Testis (tissue), 5 donors: ENCODE results near the gene NPIPA2. TPM values are rescaled to one million over a fixed set of nuclear protein-coding genes. Genes with fewer than 3 reads are reported as not detected.
"Not testable (repeated sequence)": the region's sequence is repeated elsewhere in the genome, so short reads cannot be mapped to it uniquely, and the experiment has no call there.

Experiments
- DNase-seq: peaks from one replicate; pipeline ENCODE4 v3.0.0-alpha.2; 2019
- H3K27ac ChIP-seq, 2 donors: fragments of 200-600 bp; sonication (generic); one replicate each; pipeline ENCODE4 v1.5.1; 2019
- H3K27me3 ChIP-seq: fragments of 200-600 bp; sonication (generic); one replicate; pipeline ENCODE4 v1.5.1; 2019
- H3K36me3 ChIP-seq: fragments of 200-600 bp; sonication (generic); one replicate; pipeline ENCODE4 v1.5.1; 2017; ENCODE audit warnings: low read depth; ENCODE audit errors: missing control alignments
- H3K4me1 ChIP-seq: fragments of 200-600 bp; sonication (generic); one replicate; pipeline ENCODE4 v1.5.1; 2019
- H3K4me3 ChIP-seq, 2 donors: fragments of 200-600 bp; sonication (generic); one replicate each; pipeline ENCODE4 v1.5.1; 2017 to 2019
- H3K9me3 ChIP-seq: fragments of 200-600 bp; sonication (generic); one replicate; pipeline ENCODE4 v1.5.1; 2017
- WGBS, 2 donors: methylation state at CpG; one replicate each; pipeline ENCODE4 v1.1.5; 2018; 5-methylcytosine and 5-hydroxymethylcytosine counted together
- intact Hi-C: fragments of 100-400 bp; cut with DNase I; formaldehyde crosslinking; loops from one replicate; pipeline ENCODE4 v1.15.1; 2023; ENCODE audit warnings: low total_unique reads
- long read RNA-seq, 2 donors: transcript quantifications; one replicate each; lab custom pipeline, GENCODE V29; 2026
- polyA plus RNA-seq: library from polyadenylated mRNA; stranded (reverse); fragments of 350-450 nt; fragmentation: Illumina TruSeq; extraction: RNeasy Lipid Tissue Mini Kit (QIAGEN cat#74804); gene quantifications from one replicate; pipeline ENCODE4 v1.2.3, GENCODE V29; 2014; ENCODE audit warnings: low read depth, low replicate concordance; ENCODE audit not compliant: insufficient read depth
- total RNA-seq, 2 donors: library from RNA; depleted of rRNA; stranded (reverse); fragments of >200 nt; gene quantifications; one replicate each; pipeline ENCODE4 v1.2.3, GENCODE V29; 2016

NPIPA2 gene
- 1 to 10 TPM; 7.0 to 7.7 TPM for total RNA-seq
- polyA plus RNA-seq, result 17.8 TPM
- long read RNA-seq, donor 1, result 0 reads
- long read RNA-seq, donor 2, result 0 reads

DNA sequence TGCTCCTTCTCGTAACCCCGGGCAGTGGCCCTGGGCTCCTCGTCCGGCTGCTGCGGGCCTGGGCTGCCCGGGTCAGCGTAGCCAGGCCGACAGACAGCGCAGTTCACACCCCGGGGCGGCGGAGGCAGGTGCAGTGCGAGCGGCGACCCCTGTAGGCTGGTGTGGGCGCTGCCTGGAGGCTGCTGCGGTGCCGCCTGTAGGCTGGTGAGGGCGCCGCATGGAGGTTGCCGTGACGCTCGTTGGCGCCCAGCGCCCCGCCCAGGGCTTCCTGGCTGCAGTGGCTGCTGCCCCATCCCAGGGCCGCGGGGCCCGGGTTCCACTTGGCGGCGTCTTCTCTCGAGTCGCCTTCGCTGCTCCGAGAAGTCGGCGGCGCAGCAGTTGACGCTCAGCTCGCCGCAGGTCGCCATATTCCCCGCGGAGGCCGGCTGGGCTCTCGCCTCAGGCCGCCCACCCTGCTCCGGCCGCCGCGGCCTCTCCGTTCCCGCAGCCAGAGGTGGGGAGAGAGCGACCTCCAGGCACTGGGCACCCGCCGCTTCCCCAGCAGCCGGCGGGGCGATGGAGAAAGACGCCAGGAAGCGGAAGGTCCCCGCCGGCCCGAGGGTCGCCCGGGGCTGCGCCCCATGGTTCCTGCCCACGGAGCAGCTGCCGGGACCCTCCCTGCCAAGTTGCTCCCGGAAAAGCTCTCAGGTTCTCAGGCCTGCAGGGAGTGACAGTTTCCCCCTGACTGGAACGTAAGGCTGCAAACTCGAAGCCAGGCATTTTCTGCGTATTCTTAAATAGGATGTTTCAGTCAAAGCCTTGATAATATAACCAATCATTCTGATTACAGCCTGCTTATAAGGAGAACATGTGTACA is at the start of gene NPIPA2:
Gene NPIPA2 (plus strand): TSS at position 261 of the 856 bp plus-strand sequence. CDS start 5,533 bp downstream, outside the sequence.
- DNase-seq, H3K36me3 ChIP-seq, intact Hi-C loops, H3K27me3 ChIP-seq, H3K27ac ChIP-seq, H3K4me3 ChIP-seq, H3K4me1 ChIP-seq, H3K9me3 ChIP-seq: not testable (repeated sequence)
- WGBS, 2 donors, result no CpG with 5 or more reads among the region's 73 CpGs

DNA sequence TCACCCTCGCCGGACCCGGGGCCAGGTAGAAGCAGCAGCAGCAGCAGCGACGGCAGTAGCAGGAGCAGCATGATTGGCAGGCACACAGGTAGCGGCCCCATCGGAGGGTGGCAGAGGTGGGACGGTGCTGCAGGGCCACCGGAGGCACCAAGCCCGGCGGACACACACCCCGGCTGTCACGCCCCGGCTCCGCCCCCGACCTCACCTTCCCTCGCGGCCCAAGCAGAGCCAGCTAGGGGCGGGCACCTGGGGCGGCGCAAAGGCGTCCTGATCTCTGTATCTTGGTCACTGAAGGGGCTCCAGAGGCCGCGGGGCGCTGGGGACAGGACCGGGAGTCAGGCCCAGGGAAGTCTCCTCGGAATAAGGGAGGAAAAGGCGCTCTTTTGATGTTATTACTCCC is 48.2 kb upstream of the NPIPA2 start, which contains the start of gene PLA2G10:
Gene PLA2G10 (minus strand): TSS at position 180 of the 400 bp plus-strand sequence. CDS start 79 bp downstream, at position 101.
- H3K4me3 ChIP-seq, H3K27me3 ChIP-seq, H3K36me3 ChIP-seq, intact Hi-C loops, H3K27ac ChIP-seq, H3K9me3 ChIP-seq, DNase-seq, H3K4me1 ChIP-seq: not testable (repeated sequence)
- no CpG with 5 or more reads among the region's 28 CpGs for WGBS, 2 donors

DNA sequence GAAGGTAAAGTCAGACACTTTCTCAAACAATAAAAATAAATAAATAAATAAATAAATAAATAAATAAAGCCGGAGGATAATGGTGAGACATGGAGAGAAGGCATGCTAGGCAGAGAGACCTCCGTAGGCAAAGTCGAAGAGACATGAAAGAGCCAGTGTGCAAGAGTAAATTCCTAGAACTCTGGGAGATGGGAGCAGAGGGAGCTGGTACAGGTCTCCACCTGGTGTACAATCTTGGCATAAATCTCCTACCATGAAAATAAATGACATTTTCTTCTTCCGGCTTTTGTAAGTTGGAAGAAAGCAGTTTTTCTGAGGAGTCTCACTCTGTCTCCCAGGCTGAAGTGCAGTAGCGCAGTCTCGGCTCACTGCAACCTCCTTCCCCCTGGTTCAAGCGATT is 40.5 kb upstream of the NPIPA2 start:
- H3K27me3 ChIP-seq, H3K4me3 ChIP-seq, H3K27ac ChIP-seq, H3K4me1 ChIP-seq, H3K36me3 ChIP-seq, H3K9me3 ChIP-seq, intact Hi-C loops, DNase-seq: not testable (repeated sequence)
- 77% methylated on average over 3 of the region's 7 CpGs; no CpG with 5 or more reads in 1 of the 2 donors for WGBS, 2 donors

DNA sequence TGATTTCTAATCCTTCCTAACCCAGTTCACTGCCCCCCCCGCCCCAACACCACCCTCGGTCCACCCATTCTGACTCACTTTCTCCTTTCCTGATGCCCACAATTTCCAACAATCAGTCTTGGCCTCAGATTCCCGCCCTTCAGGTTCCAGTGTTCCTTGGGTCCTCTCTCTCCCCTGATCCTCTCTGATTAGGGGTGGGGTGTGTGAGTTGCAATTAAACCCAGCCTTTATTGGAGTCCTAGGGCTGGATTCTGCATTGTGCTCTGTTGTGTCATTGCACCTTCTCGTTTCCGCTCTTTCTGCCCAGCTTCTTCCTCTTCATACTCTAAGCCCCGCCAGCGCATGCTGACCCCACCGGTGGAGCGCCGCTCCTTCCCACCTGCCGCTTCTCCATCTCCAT is 39.7 kb upstream of the NPIPA2 start:
- no CpG with 5 or more reads among the region's 11 CpGs for WGBS, 2 donors
- DNase-seq, intact Hi-C loops, H3K4me3 ChIP-seq, H3K27me3 ChIP-seq, H3K27ac ChIP-seq, H3K9me3 ChIP-seq, H3K36me3 ChIP-seq, H3K4me1 ChIP-seq: not testable (repeated sequence)

DNA sequence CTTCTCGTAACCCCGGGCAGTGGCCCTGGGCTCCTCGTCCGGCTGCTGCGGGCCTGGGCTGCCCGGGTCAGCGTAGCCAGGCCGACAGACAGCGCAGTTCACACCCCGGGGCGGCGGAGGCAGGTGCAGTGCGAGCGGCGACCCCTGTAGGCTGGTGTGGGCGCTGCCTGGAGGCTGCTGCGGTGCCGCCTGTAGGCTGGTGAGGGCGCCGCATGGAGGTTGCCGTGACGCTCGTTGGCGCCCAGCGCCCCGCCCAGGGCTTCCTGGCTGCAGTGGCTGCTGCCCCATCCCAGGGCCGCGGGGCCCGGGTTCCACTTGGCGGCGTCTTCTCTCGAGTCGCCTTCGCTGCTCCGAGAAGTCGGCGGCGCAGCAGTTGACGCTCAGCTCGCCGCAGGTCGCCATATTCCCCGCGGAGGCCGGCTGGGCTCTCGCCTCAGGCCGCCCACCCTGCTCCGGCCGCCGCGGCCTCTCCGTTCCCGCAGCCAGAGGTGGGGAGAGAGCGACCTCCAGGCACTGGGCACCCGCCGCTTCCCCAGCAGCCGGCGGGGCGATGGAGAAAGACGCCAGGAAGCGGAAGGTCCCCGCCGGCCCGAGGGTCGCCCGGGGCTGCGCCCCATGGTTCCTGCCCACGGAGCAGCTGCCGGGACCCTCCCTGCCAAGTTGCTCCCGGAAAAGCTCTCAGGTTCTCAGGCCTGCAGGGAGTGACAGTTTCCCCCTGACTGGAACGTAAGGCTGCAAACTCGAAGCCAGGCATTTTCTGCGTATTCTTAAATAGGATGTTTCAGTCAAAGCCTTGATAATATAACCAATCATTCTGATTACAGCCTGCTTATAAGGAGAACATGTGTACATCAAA is 38.9 kb upstream of the NPIPA2 start, which contains the start of gene NPIPA3:
Gene NPIPA3 (plus strand): TSS at position 256 of the 856 bp plus-strand sequence. CDS start 5,533 bp downstream, outside the sequence.
- H3K9me3 ChIP-seq, H3K27me3 ChIP-seq, H3K27ac ChIP-seq, H3K4me3 ChIP-seq, H3K4me1 ChIP-seq, intact Hi-C loops, DNase-seq, H3K36me3 ChIP-seq: not testable (repeated sequence)
- no CpG with 5 or more reads among the region's 73 CpGs for WGBS, 2 donors

DNA sequence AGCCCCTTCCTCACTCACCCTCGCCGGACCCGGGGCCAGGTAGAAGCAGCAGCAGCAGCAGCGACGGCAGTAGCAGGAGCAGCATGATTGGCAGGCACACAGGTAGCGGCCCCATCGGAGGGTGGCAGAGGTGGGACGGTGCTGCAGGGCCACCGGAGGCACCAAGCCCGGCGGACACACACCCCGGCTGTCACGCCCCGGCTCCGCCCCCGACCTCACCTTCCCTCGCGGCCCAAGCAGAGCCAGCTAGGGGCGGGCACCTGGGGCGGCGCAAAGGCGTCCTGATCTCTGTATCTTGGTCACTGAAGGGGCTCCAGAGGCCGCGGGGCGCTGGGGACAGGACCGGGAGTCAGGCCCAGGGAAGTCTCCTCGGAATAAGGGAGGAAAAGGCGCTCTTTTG is 9.1 kb upstream of the NPIPA2 start:
- H3K36me3 ChIP-seq, H3K4me1 ChIP-seq, H3K27ac ChIP-seq, H3K4me3 ChIP-seq, DNase-seq, H3K27me3 ChIP-seq, intact Hi-C loops, H3K9me3 ChIP-seq: not testable (repeated sequence)
- no CpG with 5 or more reads among the region's 28 CpGs for whole genome bisulfite sequencing, 2 donors

DNA sequence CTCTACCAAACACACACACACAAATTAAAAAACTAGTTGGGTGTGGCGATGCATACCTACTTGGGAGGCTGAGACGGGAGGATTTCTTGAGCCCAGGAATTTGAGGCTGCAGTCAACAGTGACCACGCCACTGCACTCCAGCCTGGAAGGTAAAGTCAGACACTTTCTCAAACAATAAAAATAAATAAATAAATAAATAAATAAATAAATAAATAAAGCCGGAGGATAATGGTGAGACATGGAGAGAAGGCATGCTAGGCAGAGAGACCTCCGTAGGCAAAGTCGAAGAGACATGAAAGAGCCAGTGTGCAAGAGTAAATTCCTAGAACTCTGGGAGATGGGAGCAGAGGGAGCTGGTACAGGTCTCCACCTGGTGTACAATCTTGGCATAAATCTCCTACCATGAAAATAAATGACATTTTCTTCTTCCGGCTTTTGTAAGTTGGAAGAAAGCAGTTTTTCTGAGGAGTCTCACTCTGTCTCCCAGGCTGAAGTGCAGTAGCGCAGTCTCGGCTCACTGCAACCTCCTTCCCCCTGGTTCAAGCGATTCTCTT is 1.4 kb upstream of the NPIPA2 start:
- intact Hi-C loops, result not testable (repeated sequence)
- WGBS, 2 donors, result no CpG with 5 or more reads among the region's 10 CpGs

DNA sequence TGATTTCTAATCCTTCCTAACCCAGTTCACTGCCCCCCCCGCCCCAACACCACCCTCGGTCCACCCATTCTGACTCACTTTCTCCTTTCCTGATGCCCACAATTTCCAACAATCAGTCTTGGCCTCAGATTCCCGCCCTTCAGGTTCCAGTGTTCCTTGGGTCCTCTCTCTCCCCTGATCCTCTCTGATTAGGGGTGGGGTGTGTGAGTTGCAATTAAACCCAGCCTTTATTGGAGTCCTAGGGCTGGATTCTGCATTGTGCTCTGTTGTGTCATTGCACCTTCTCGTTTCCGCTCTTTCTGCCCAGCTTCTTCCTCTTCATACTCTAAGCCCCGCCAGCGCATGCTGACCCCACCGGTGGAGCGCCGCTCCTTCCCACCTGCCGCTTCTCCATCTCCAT is 539 bp upstream of the NPIPA2 start:
- H3K4me3 ChIP-seq, H3K4me1 ChIP-seq, intact Hi-C loops, H3K27me3 ChIP-seq, H3K27ac ChIP-seq, H3K9me3 ChIP-seq, DNase-seq, H3K36me3 ChIP-seq: not testable (repeated sequence)
- WGBS, 2 donors, result no CpG with 5 or more reads among the region's 11 CpGs

More for the DNA sequence above, 1.4 kb upstream of the NPIPA2 start:
- H3K36me3 ChIP-seq, H3K9me3 ChIP-seq, H3K4me1 ChIP-seq, H3K27ac ChIP-seq, H3K27me3 ChIP-seq, H3K4me3 ChIP-seq, DNase-seq: not testable (repeated sequence)

DNA sequence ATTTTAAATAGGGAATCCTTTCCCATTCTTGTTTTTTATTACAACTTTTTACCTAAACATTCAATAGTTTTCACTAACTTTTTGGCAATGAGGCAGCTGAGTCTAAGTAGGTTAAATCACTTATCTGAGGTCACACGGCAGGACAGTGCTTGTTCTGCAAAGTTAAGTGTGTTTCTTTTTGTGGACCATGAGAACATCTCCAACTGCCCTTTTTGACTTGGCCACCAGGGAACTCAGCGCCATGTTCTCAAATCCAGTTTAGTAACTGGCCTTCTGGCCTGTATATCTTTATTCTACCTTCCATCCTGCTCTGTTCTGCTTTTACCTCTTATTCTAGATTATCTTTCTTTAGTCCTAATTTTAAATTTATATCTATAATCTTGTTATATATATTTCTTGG is 31.3 kb downstream of the NPIPA2 start:
- not testable (repeated sequence) for H3K27ac ChIP-seq, H3K9me3 ChIP-seq
- no CpG with 5 or more reads among the region's 2 CpGs for WGBS, 2 donors

DNA sequence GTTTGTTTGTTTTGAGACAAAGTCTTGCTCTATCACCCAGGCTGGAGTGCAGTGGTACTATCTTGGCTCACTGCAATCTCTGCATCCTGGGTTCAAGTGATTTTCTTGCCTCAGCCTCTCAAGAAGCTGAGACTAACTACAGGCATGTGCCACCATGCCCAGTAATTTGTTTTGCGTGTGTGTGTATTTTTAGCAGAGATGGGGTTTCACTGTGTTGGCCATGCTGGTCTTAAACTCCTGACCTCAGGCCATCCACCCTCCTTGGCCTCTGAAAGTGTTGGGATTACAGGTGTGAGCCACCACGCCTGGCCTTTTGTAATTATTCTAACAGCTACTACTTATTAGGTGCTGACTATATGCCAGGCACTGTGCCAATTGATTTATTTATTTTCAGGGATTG is 33.3 kb downstream of the NPIPA2 start:
- H3K9me3 ChIP-seq, H3K27me3 ChIP-seq, intact Hi-C loops, H3K36me3 ChIP-seq, H3K4me3 ChIP-seq, H3K4me1 ChIP-seq, H3K27ac ChIP-seq, DNase-seq: not testable (repeated sequence)
- WGBS, 2 donors, result no CpG with 5 or more reads among the region's 2 CpGs

More for the DNA sequence above, 31.3 kb downstream of the NPIPA2 start:
- DNase-seq, H3K4me3 ChIP-seq, intact Hi-C loops, H3K27me3 ChIP-seq, H3K36me3 ChIP-seq, H3K4me1 ChIP-seq: not testable (repeated sequence)

DNA sequence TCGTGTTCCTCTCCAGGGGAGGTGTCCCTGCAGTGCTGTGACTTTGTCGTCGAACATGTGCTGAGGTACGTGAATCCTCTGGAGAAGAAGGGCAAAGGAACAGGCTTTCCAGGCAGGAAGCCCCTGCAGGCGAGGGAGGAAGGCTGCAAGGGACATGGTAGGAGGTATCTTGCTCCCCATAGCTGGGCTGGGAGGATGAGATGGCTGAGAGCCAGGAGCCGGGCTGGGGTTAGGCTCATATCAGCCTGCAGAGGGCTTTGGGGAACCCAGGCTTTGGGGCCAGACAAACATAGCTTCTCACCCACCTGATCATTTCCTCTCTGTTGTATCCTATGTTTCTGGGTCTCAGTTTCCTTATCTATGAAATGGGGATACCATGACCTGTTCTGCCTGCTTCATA is 34.4 kb downstream of the NPIPA2 start:
- intact Hi-C loops, H3K36me3 ChIP-seq, DNase-seq, H3K27me3 ChIP-seq, H3K27ac ChIP-seq, H3K9me3 ChIP-seq, H3K4me3 ChIP-seq, H3K4me1 ChIP-seq: not testable (repeated sequence)
- WGBS, 2 donors, result no CpG with 5 or more reads among the region's 6 CpGs
